Measurements from ENCODE around the gene TFCP2L1.

Gene TFCP2L1

GRCh38 chr2:121247971-121248370 is 37.0 kb downstream of the TFCP2L1 start:
- no peak overlapping the region for H3K27ac Mint-ChIP-seq
- no peaks in the 10 kb centered on the region for H3K36me3 Mint-ChIP-seq

GRCh38 chr2:121247534-121247933 is 37.5 kb downstream of the TFCP2L1 start:
- H3K9me3 Mint-ChIP-seq = no peaks in the 10 kb centered on the region
- no peaks in the 10 kb centered on the region for H3K4me1 Mint-ChIP-seq
- no peak overlapping the region for H3K27ac Mint-ChIP-seq
- no peaks in the 10 kb centered on the region for H3K36me3 Mint-ChIP-seq
- H3K27me3 Mint-ChIP-seq = peaks cover 0 to 5% of the 10 kb centered on the region in 2 donors
- ATAC-seq (replicated peaks) = no peak
- H3K4me3 Mint-ChIP-seq = no peak overlapping the region
- DNase-seq = no peak

More at GRCh38 chr2:121247971-121248370, 37.0 kb downstream of the TFCP2L1 start:
- ATAC-seq (replicated peaks) (no peak), DNase-seq (no peak)
- Mint-ChIP-seq H3K27me3 (peaks cover 0 to 5% of the 10 kb centered on the region in 2 donors), H3K4me1 (no peaks in the 10 kb centered on the region), H3K9me3 (no peaks in the 10 kb centered on the region), H3K4me3 (no peak overlapping the region)

- H3K4me1 Mint-ChIP-seq = no peaks in the 10 kb centered on the region
- DNase-seq = no peak
- no peak overlapping the region for H3K4me3 Mint-ChIP-seq
- H3K27ac Mint-ChIP-seq = no peak overlapping the region
- no peak for ATAC-seq (replicated peaks)
- no peaks in the 10 kb centered on the region for H3K36me3 Mint-ChIP-seq
- peaks cover 0 to 5% of the 10 kb centered on the region in 2 donors for H3K27me3 Mint-ChIP-seq
- no peaks in the 10 kb centered on the region for H3K9me3 Mint-ChIP-seq
Observed at GRCh38 chr2:121246704-121247255, 38.2 kb downstream of the TFCP2L1 start.

- Mint-ChIP-seq H3K4me1 (no peaks in the 10 kb centered on the region), H3K9me3 (no peaks in the 10 kb centered on the region), H3K27me3 (peaks cover 0 to 5% of the 10 kb centered on the region in 2 donors), H3K4me3 (no peak overlapping the region), H3K27ac (no peak overlapping the region), H3K36me3 (no peaks in the 10 kb centered on the region)
- DNase-seq (no peak), ATAC-seq (replicated peaks) (no peak)
Observed at GRCh38 chr2:121245913-121246312, 39.1 kb downstream of the TFCP2L1 start.

GRCh38 chr2:121245120-121245820 is 39.7 kb downstream of the TFCP2L1 start:
- Mint-ChIP-seq H3K36me3 (no peaks in the 10 kb centered on the region), H3K4me1 (no peaks in the 10 kb centered on the region), H3K27me3 (peaks cover 0 to 5% of the 10 kb centered on the region in 2 donors), H3K4me3 (no peak overlapping the region), H3K9me3 (no peaks in the 10 kb centered on the region), H3K27ac (no peak overlapping the region)
- no peak for DNase-seq
- no peak for ATAC-seq (replicated peaks)

- no peaks in the 10 kb centered on the region for H3K36me3 Mint-ChIP-seq
- ATAC-seq (replicated peaks) (no peak), DNase-seq (no peak)
- H3K4me1 Mint-ChIP-seq = no peaks in the 10 kb centered on the region
- no peak overlapping the region for H3K27ac Mint-ChIP-seq
- H3K27me3 Mint-ChIP-seq = peaks cover 0 to 3% of the 10 kb centered on the region in 2 donors
- no peaks in the 10 kb centered on the region for H3K9me3 Mint-ChIP-seq
- H3K4me3 Mint-ChIP-seq = no peak overlapping the region
Observed at GRCh38 chr2:121244616-121245015, 40.4 kb downstream of the TFCP2L1 start.

GRCh38 chr2:121243821-121244460 is 41.1 kb downstream of the TFCP2L1 start:
- Mint-ChIP-seq H3K9me3 (no peaks in the 10 kb centered on the region), H3K27ac (no peak overlapping the region), H3K27me3 (no peaks in the 10 kb centered on the region), H3K4me1 (no peaks in the 10 kb centered on the region), H3K4me3 (no peak overlapping the region), H3K36me3 (no peaks in the 10 kb centered on the region)
- DNase-seq = no peak
- ATAC-seq (replicated peaks) = no peak

- Mint-ChIP-seq H3K27ac (no peak overlapping the region), H3K4me1 (no peaks in the 10 kb centered on the region), H3K27me3 (no peaks in the 10 kb centered on the region)
Observed at GRCh38 chr2:121242976-121243375, 42.0 kb downstream of the TFCP2L1 start.

GRCh38 chr2:121242175-121242875 is 42.7 kb downstream of the TFCP2L1 start:
- ATAC-seq (replicated peaks) = no peak
- Mint-ChIP-seq H3K4me3 (no peak overlapping the region), H3K27ac (no peak overlapping the region), H3K36me3 (no peaks in the 10 kb centered on the region), H3K9me3 (no peaks in the 10 kb centered on the region), H3K27me3 (no peaks in the 10 kb centered on the region), H3K4me1 (no peaks in the 10 kb centered on the region)
- no peak for DNase-seq

More at GRCh38 chr2:121242976-121243375, 42.0 kb downstream of the TFCP2L1 start:
- Mint-ChIP-seq H3K36me3 (no peaks in the 10 kb centered on the region), H3K4me3 (no peak overlapping the region), H3K9me3 (no peaks in the 10 kb centered on the region)
- peak in 1 of 2 donors; percentile 2 for ATAC-seq (replicated peaks)
- no peak for DNase-seq

- H3K27me3 Mint-ChIP-seq = peaks cover 0 to 4% of the 10 kb centered on the region in 2 donors
- no peak for DNase-seq
Observed at GRCh38 chr2:121241466-121241865, 43.5 kb downstream of the TFCP2L1 start.

GRCh38 chr2:121240436-121240835 is 44.6 kb downstream of the TFCP2L1 start:
- no peaks in the 10 kb centered on the region for H3K4me1 Mint-ChIP-seq
- H3K9me3 Mint-ChIP-seq = no peaks in the 10 kb centered on the region
- no peak overlapping the region for H3K27ac Mint-ChIP-seq
- ATAC-seq (replicated peaks) (no peak), DNase-seq (no peak)
- H3K36me3 Mint-ChIP-seq = no peaks in the 10 kb centered on the region
- no peak overlapping the region for H3K4me3 Mint-ChIP-seq
- H3K27me3 Mint-ChIP-seq = peaks cover 0 to 7% of the 10 kb centered on the region in 2 donors

More at GRCh38 chr2:121241466-121241865, 43.5 kb downstream of the TFCP2L1 start:
- no peak overlapping the region for H3K27ac Mint-ChIP-seq
- no peak for ATAC-seq (replicated peaks)
- no peaks in the 10 kb centered on the region for H3K9me3 Mint-ChIP-seq
- no peaks in the 10 kb centered on the region for H3K36me3 Mint-ChIP-seq
- no peak overlapping the region for H3K4me3 Mint-ChIP-seq
- no peaks in the 10 kb centered on the region for H3K4me1 Mint-ChIP-seq

- no peaks in the 10 kb centered on the region for H3K4me1 Mint-ChIP-seq
- H3K27me3 Mint-ChIP-seq = peaks cover 0 to 7% of the 10 kb centered on the region in 2 donors
- no peaks in the 10 kb centered on the region for H3K36me3 Mint-ChIP-seq
- no peak for ATAC-seq (replicated peaks)
- H3K27ac Mint-ChIP-seq = no peak overlapping the region
- no peaks in the 10 kb centered on the region for H3K9me3 Mint-ChIP-seq
- H3K4me3 Mint-ChIP-seq = no peak overlapping the region
- DNase-seq = no peak
Observed at GRCh38 chr2:121239969-121240368, 45.0 kb downstream of the TFCP2L1 start.

GRCh38 chr2:121239471-121239870 is 45.5 kb downstream of the TFCP2L1 start:
- no peak overlapping the region for H3K27ac Mint-ChIP-seq
- DNase-seq (no peak), ATAC-seq (replicated peaks) (no peak)
- no peaks in the 10 kb centered on the region for H3K4me1 Mint-ChIP-seq
- H3K27me3 Mint-ChIP-seq = peaks cover 0 to 7% of the 10 kb centered on the region in 2 donors
- no peaks in the 10 kb centered on the region for H3K36me3 Mint-ChIP-seq
- H3K4me3 Mint-ChIP-seq = no peak overlapping the region
- H3K9me3 Mint-ChIP-seq = no peaks in the 10 kb centered on the region

- Mint-ChIP-seq H3K27ac (no peak overlapping the region), H3K36me3 (no peaks in the 10 kb centered on the region), H3K27me3 (peaks cover 0 to 7% of the 10 kb centered on the region in 2 donors), H3K9me3 (no peaks in the 10 kb centered on the region), H3K4me1 (no peaks in the 10 kb centered on the region), H3K4me3 (no peak overlapping the region)
- DNase-seq (no peak), ATAC-seq (replicated peaks) (no peak)
Observed at GRCh38 chr2:121238828-121239227, 46.2 kb downstream of the TFCP2L1 start.
